SK-N-SH treated with all-trans-retinoic acid at 6 μM for 48 hours (cell line): Measurements from ENCODE around the gene GVQW3.

Experiments
- TCF4 ChIP-seq: fragments of 250-450 bp; sonication (Bioruptor Pico); IDR thresholded peaks from 2 replicates; pipeline ENCODE4 v1.8.0; 2021; ENCODE audit warnings: mild to moderate bottlenecking, moderate library complexity, borderline replicate concordance
- ZNF70 ChIP-seq: fragments of 450-650 bp; formaldehyde crosslinking; IDR thresholded peaks from 2 replicates; pipeline ENCODE4 v1.5.0; 2020; ENCODE audit warnings: mild to moderate bottlenecking, moderate library complexity

DNA sequence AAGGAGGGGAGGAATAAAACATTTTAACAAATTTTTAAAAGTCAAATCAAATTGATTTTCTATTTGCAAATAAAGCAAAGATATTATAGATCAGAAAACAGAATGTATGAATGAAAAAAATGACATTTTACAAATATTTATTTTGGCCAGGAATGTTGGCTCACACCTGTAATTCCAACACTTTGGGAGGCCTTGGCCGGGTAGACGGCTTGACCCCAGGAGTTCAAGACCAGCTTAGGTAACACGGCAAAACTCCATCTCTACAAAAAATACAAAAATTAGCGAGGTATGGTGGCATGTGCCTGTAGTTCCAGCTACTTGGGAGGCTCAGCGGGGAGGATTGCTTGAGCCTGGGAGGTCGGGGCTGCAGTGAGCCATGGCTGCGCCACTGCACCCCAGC is 18.4 kb upstream of the GVQW3 start:
- TF ChIP-seq ZNF70 (CRISPR knock-in tag) (no peak), TCF4 (no peak)
